ENCODE results near the gene AQP12B.
"Not testable (repeated sequence)": the region's sequence is repeated elsewhere in the genome, so short reads cannot be mapped to it uniquely, and the experiment has no call there.

Gene AQP12B

GRCh38 chr2:240672701-240673190 is 9.9 kb downstream of the AQP12B start:
- Histone ChIP-seq H3K4me1 (peaks cover 7% of the 10 kb centered on the region; the same call in 1 of the 2 replicates), H3K9me3 (no peaks in the 10 kb centered on the region), H3K27me3 (no peaks in the 10 kb centered on the region), H4K20me1 (no peaks in the 10 kb centered on the region), H3K27ac (no peak overlapping the region), H3K9ac (no peak overlapping the region), H3K4me2 (no peak overlapping the region), H3K4me3 (no peak overlapping the region), H3K36me3 (no peaks in the 10 kb centered on the region)
- TF ChIP-seq Cebpa-rat (IDR thresholded peaks at IDR 0.05), result no peak

- no peak overlapping the region for H3K27ac ChIP-seq
- H3K27me3 ChIP-seq, result no peaks in the 10 kb centered on the region
- no peaks in the 10 kb centered on the region for H3K9me3 ChIP-seq
- H3K4me2 ChIP-seq, result no peak overlapping the region
- no peaks in the 10 kb centered on the region for H4K20me1 ChIP-seq
- no peak overlapping the region for H3K9ac ChIP-seq
- no peak overlapping the region for H3K4me3 ChIP-seq
- no peaks in the 10 kb centered on the region for H3K36me3 ChIP-seq
- peaks cover 7% of the 10 kb centered on the region; the same call in 1 of the 2 replicates for H3K4me1 ChIP-seq
- no peak for TF ChIP-seq Cebpa-rat (IDR thresholded peaks at IDR 0.05)
These were observed 10.5 kb downstream of the AQP12B start for GRCh38 chr2:240672076-240672700.

- Histone ChIP-seq H4K20me1 (no peaks in the 10 kb centered on the region), H3K9ac (no peak overlapping the region), H3K27me3 (no peaks in the 10 kb centered on the region), H3K4me2 (no peak overlapping the region), H3K36me3 (no peaks in the 10 kb centered on the region), H3K9me3 (no peaks in the 10 kb centered on the region), H3K27ac (no peak overlapping the region), H3K4me3 (no peak overlapping the region), H3K4me1 (peaks cover 7% of the 10 kb centered on the region; the same call in 1 of the 2 replicates)
- TF ChIP-seq Cebpa-rat (IDR thresholded peaks at IDR 0.05), result no peak
These were observed 11.7 kb downstream of the AQP12B start for GRCh38 chr2:240670950-240671349.

- H3K27me3 ChIP-seq, result no peaks in the 10 kb centered on the region
- H3K9ac ChIP-seq, result no peak overlapping the region
- no peaks in the 10 kb centered on the region for H3K36me3 ChIP-seq
- no peak overlapping the region for H3K4me3 ChIP-seq
- H3K4me1 ChIP-seq, result peaks cover 7% of the 10 kb centered on the region; the same call in 1 of the 2 replicates
- no peak overlapping the region for H3K4me2 ChIP-seq
- no peaks in the 10 kb centered on the region for H3K9me3 ChIP-seq
- no peak overlapping the region for H3K27ac ChIP-seq
- H4K20me1 ChIP-seq, result no peaks in the 10 kb centered on the region
- no peak for TF ChIP-seq Cebpa-rat (IDR thresholded peaks at IDR 0.05)
These were observed 12.3 kb downstream of the AQP12B start for GRCh38 chr2:240670402-240670801.

GRCh38 chr2:240664622-240665021 is 18.1 kb downstream of the AQP12B start:
- Histone ChIP-seq H3K4me3 (no peak overlapping the region), H3K4me2 (no peak overlapping the region), H4K20me1 (no peaks in the 10 kb centered on the region), H3K36me3 (no peaks in the 10 kb centered on the region), H3K9ac (no peak overlapping the region), H3K27me3 (no peaks in the 10 kb centered on the region), H3K4me1 (no peaks in the 10 kb centered on the region), H3K9me3 (peaks cover 14% of the 10 kb centered on the region), H3K27ac (no peak overlapping the region)
- no peak for TF ChIP-seq Cebpa-rat (IDR thresholded peaks at IDR 0.05)

- H3K9me3 ChIP-seq, result peaks cover 14% of the 10 kb centered on the region
- no peak overlapping the region for H3K4me3 ChIP-seq
- no peak overlapping the region for H3K27ac ChIP-seq
- no peak overlapping the region for H3K9ac ChIP-seq
- no peak overlapping the region for H3K4me2 ChIP-seq
- H3K36me3 ChIP-seq, result no peaks in the 10 kb centered on the region
- TF ChIP-seq Cebpa-rat (IDR thresholded peaks at IDR 0.05), result no peak
- no peaks in the 10 kb centered on the region for H3K4me1 ChIP-seq
- H4K20me1 ChIP-seq, result no peaks in the 10 kb centered on the region
- H3K27me3 ChIP-seq, result no peaks in the 10 kb centered on the region
These were observed 19.0 kb downstream of the AQP12B start for GRCh38 chr2:240663546-240664190.

GRCh38 chr2:240662681-240663080 is 20.0 kb downstream of the AQP12B start:
- Histone ChIP-seq H3K4me1 (no peaks in the 10 kb centered on the region), H3K36me3 (no peaks in the 10 kb centered on the region), H3K27ac (no peak overlapping the region), H3K4me2 (no peak overlapping the region), H4K20me1 (no peaks in the 10 kb centered on the region), H3K9ac (no peak overlapping the region), H3K27me3 (no peaks in the 10 kb centered on the region), H3K9me3 (peaks cover 14% of the 10 kb centered on the region), H3K4me3 (no peak overlapping the region)
- no peak for TF ChIP-seq Cebpa-rat (IDR thresholded peaks at IDR 0.05)

GRCh38 chr2:240659883-240660282 is 22.8 kb downstream of the AQP12B start:
- H3K27ac ChIP-seq, H3K27me3 ChIP-seq, H3K4me2 ChIP-seq, H4K20me1 ChIP-seq, H3K36me3 ChIP-seq, H3K4me3 ChIP-seq, H3K9ac ChIP-seq: not testable (repeated sequence)
- Histone ChIP-seq H3K9me3 (peaks cover 12% of the 10 kb centered on the region), H3K4me1 (peaks cover 14% of the 10 kb centered on the region)

- no peak for TF ChIP-seq Cebpa-rat (IDR thresholded peaks at IDR 0.05)
- H3K4me3 ChIP-seq, result no peak overlapping the region
- no peaks in the 10 kb centered on the region for H4K20me1 ChIP-seq
- H3K27ac ChIP-seq, result no peak overlapping the region
- no peaks in the 10 kb centered on the region for H3K36me3 ChIP-seq
- H3K27me3 ChIP-seq, result no peaks in the 10 kb centered on the region
- H3K9ac ChIP-seq, result no peak overlapping the region
- H3K4me1 ChIP-seq, result peaks cover 14% of the 10 kb centered on the region
- no peaks in the 10 kb centered on the region for H3K9me3 ChIP-seq
- peak overlapping the region; percentile 52 for H3K4me2 ChIP-seq
These were observed 26.5 kb downstream of the AQP12B start for GRCh38 chr2:240655931-240656886.
